HFF-Myc (cell line): ENCODE results near the gene DDIT4.
"Not testable (repeated sequence)": the region's sequence is repeated elsewhere in the genome, so short reads cannot be mapped to it uniquely, and the experiment has no call there.

Experiments
- DNase-seq: peaks from one replicate; pipeline ENCODE4 v3.0.0-alpha.2; 2011; ENCODE audit warnings: low read depth; ENCODE audit errors: extremely low read depth
- H3K4me3 ChIP-seq: replicated peaks from 2 replicates; pipeline ENCODE4 v1.5.1; 2011; ENCODE audit warnings: low read depth, mild to moderate bottlenecking, control low read depth, low read length
- TF ChIP-seq, protein P1 (sequence below): IDR thresholded peaks from 2 replicates; pipeline ENCODE4 v1.5.1; 2012; ENCODE audit warnings: mild to moderate bottlenecking, low read depth, low read length, control low read depth; ENCODE audit errors: missing control alignments

DDIT4 gene

DNA sequence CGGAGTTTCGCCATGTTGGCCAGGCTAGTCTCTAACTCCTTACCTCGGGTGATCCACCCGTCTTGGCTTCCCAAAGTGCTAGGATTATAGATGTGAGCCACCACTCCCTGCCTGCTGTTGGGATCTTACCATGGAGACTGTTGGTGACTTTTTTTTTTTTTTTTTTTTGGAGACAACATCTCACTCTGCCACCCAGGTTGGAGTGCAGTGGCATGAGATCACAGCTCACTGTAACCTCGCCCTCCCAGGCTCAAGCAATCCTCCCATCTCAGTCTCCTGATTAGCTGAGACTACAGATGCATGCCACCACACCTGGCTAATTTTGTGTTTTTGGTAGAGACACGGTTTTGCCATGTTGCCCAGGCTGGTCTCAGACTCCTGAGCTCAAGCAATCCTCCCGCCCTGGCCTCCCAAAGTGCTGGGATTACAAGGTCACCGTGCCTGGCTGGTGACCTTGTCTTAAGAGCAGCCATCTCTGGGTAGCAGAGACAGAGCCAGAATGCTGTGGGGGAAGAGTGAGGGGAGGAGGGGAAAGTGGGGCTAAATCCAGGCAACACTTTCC lies 32.0 kb upstream of the DDIT4 start:
- no peak for DNase-seq

DNA sequence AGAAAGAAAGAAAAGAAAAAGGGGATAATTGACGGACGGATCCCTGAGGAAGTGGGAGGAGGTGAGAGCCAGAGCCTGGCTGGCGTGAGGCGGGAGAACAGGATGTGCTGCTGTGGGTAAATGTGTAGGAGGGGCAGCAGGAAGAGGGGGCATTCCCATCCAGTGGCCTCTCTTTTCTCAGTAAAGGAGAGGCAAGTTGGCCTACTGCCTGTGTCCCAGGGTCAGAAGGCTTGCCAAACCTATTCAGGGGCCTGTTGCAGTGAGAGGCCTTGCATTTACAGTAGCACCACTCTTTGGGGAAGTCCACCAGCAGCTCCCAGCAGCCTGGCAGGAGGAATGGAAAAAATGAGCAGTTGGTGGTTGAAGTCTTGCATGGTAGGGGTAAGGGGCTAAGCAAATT lies 31.0 kb upstream of the DDIT4 start:
- no peak overlapping the region for H3K4me3 ChIP-seq
- TF ChIP-seq, protein P1, sequence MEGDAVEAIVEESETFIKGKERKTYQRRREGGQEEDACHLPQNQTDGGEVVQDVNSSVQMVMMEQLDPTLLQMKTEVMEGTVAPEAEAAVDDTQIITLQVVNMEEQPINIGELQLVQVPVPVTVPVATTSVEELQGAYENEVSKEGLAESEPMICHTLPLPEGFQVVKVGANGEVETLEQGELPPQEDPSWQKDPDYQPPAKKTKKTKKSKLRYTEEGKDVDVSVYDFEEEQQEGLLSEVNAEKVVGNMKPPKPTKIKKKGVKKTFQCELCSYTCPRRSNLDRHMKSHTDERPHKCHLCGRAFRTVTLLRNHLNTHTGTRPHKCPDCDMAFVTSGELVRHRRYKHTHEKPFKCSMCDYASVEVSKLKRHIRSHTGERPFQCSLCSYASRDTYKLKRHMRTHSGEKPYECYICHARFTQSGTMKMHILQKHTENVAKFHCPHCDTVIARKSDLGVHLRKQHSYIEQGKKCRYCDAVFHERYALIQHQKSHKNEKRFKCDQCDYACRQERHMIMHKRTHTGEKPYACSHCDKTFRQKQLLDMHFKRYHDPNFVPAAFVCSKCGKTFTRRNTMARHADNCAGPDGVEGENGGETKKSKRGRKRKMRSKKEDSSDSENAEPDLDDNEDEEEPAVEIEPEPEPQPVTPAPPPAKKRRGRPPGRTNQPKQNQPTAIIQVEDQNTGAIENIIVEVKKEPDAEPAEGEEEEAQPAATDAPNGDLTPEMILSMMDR = no peak
- no peak for DNase-seq

More for the DNA sequence above, 32.0 kb upstream of the DDIT4 start:
- TF ChIP-seq, protein P1 = no peak
- no peak overlapping the region for H3K4me3 ChIP-seq

DNA sequence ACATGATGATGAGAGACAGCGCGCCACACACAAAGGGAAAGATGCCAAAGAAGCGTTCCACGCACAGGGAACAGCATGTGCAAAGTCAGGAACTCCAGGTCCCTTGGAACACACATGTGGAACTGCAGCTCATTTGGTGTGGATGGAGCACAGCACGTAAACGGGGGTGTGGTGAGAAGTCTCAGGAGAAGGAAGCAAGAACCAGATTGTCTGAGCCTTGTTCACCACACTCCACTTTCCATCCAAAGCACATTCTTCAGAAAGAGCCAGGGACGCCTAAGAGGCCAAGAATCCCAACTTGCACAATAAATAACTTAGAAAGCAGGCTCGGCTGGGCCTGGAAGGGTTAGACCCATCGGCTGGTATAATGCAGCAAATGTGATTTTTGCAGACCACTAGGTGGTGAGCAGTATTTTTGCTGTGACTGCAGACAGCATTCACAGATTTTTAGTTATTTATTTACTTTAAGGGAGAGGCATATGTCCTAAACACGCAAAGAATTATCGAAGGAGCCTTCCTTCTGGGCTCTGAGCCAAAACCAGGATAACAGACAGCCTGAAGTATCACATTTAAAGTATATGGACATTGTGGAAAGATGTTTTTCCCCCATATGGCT lies 29.8 kb upstream of the DDIT4 start:
- no peak overlapping the region for H3K4me3 ChIP-seq
- DNase-seq = peak; percentile 91
- TF ChIP-seq, protein P1 = peak; percentile 35

DNA sequence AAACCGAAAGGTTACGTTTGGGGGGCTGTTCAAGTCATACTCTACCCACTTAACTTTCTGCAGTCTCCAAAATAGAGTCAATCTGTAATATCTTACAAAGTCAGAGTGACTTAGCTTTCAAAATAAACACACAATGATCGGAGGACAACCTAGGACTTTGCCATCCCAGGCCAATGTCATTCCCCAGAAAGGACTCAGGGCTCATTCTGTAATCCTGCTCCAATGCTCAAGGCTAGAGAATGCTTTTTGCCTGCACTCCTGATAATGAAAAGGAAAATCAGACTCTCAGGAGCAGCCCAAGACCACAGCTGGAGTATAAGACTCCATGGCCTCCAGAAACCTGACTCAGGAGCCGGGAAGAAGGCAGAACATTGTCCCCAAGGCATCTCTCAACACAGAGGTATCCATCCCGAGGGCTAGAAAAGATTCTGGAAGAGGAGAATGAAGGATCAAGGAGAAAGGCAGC lies 29.1 kb upstream of the DDIT4 start:
- H3K4me3 ChIP-seq = no peak overlapping the region
- TF ChIP-seq, protein P1 = no peak
- DNase-seq = no peak

DNA sequence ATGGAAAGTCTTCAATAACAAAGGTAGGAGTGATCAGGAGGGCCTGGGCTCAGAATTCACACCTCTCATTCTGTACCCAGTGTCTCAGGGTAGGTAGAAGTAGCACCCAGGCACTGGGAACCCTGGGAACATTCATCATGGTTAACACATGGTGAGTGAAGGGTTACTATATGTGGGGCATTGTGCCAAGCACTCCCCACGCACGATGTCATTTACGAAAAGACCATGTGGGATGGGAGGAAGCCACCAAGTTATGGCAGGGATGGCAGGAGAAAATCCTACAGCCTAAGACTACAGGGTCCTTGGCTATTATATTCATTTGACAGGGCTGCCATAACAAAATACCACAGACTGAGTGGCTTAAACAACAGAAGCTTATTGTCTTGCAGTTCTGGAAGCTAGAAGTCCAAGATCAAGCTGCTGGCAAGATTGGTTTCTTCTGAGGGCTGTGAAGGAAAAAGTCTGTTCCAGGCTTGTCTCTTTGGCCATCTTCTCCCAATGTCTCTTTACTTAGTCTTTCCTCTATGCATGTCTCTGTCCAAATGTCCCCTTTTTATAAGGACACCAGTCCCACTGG lies 27.7 kb upstream of the DDIT4 start:
- DNase-seq = no peak
- TF ChIP-seq, protein P1 = no peak
- H3K4me3 ChIP-seq = no peak overlapping the region

DNA sequence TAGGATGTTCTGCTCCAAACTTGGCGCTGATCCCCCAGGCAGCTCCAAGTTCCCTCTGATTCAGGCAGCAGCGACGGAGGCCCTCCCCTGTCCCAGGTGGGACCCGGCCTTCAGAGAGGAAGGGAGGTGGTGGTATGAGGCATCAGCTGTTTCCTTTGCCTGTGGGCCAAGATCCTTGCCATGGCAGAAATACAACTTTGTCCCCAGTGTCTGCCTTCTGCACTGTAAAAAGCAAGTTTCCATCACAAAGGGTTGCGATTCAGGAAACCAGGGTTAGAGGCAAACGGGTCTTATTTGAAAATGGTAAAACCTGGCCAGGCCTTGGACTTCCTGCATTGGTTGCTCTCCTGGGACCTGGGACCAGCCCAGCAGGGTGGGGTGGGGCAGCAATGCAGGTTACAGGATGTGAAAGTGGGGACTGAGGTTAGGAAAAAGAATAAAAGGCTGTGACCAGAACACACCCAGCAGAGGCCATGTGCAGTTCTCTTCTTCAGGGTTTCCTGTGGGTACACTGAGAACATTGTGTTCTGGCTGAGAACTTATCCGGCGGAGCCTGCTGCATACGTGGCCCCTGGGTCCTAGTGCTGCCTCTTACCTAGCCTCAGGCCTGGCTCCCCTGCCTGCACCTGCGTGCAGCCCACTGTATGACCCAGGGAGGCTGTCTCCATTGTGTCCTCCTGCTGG lies 25.1 kb upstream of the DDIT4 start:
- no peak for DNase-seq
- H3K4me3 ChIP-seq = no peak overlapping the region
- TF ChIP-seq, protein P1 = no peak

DNA sequence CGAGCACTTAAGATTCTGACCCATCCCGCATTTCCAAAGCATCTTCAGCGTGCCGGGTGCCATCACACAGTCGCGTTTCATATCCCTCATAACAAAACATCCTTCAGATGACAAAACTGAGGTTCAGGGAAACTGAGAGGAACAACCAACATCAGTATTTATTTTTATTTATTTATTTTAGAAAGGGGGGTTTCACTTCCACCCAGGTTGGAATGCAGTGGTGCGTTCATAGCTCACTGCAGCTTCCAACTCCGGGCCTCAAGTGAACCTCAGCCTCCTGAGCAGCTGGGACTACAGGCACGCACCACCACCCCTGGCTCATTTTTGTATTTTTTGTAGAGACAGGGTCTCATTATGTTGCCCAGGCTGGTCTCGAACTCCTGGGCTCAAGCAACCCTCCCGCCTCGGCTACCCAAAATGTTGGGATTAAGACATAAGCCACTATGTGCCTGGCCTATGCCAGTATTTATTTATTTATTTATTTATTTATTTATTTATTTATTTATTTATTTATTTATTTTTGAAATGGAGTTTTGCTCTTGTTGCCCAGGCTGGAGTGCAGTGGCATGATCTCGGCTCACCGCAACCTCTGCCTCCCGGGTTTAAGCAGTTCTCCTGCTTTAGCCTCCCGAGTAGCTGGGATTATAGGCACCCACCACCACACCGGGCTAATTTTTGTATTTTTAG lies 24.4 kb upstream of the DDIT4 start:
- H3K4me3 ChIP-seq, DNase-seq: not testable (repeated sequence)
